Mesendoderm (in vitro differentiated cells): ENCODE results near the gene ZNF622.
A peak's percentile ranks its signal among the peaks of the same experiment; 100 is the strongest.
"Not testable (repeated sequence)": the region's sequence is repeated elsewhere in the genome, so short reads cannot be mapped to it uniquely, and the experiment has no call there.

Experiments
- DNase-seq: peaks from one replicate; pipeline ENCODE4 v3.0.0; 2013
- H2AK5ac ChIP-seq: 2 replicates; pipeline ENCODE4 v1.6.1; 2013; ENCODE audit warnings: low read length, inconsistent platforms
- H2BK120ac ChIP-seq: 2 replicates; pipeline ENCODE4 v1.6.1; 2013; ENCODE audit warnings: low read depth, mild to moderate bottlenecking, low read length, moderate library complexity, mixed read lengths
- H2BK15ac ChIP-seq: replicated peaks from 2 replicates; pipeline ENCODE4 v1.6.1; 2013; ENCODE audit warnings: low read depth, mild to moderate bottlenecking, moderate library complexity
- H2BK5ac ChIP-seq: 2 replicates; pipeline ENCODE4 v1.6.1; 2013; ENCODE audit warnings: low read length, inconsistent platforms
- H3K18ac ChIP-seq: 2 replicates; pipeline ENCODE4 v1.6.1; 2013; ENCODE audit warnings: mild to moderate bottlenecking, low read length, mixed read lengths
- H3K23ac ChIP-seq: one replicate; pipeline ENCODE4 v1.6.1; 2013; ENCODE audit warnings: low read length
- H3K27ac ChIP-seq: 2 replicates; pipeline ENCODE4 v1.5.1; 2013; ENCODE audit warnings: low read depth, mild to moderate bottlenecking, inconsistent platforms, low read length, moderate library complexity
- H3K27me3 ChIP-seq: 2 replicates; pipeline ENCODE4 v1.6.1; 2013; ENCODE audit warnings: low read length, control low read depth, mild to moderate bottlenecking, inconsistent platforms; ENCODE audit not compliant: insufficient read depth, poor library complexity
- H3K36me3 ChIP-seq: 2 replicates; pipeline ENCODE4 v1.6.1; 2013; ENCODE audit warnings: low read length, inconsistent platforms; ENCODE audit not compliant: control insufficient read depth, insufficient read depth
- H3K4ac ChIP-seq: one replicate; pipeline ENCODE4 v1.6.1; 2013; ENCODE audit warnings: low read depth, mild to moderate bottlenecking, low read length, moderate library complexity
- H3K4me1 ChIP-seq: 2 replicates; pipeline ENCODE4 v1.6.1; 2013; ENCODE audit warnings: low read depth, low read length, inconsistent platforms; ENCODE audit not compliant: control insufficient read depth
- H3K4me2 ChIP-seq: 2 replicates; pipeline ENCODE4 v1.6.1; 2013; ENCODE audit warnings: low read length
- H3K4me3 ChIP-seq: 2 replicates; pipeline ENCODE4 v1.5.1; 2013; ENCODE audit warnings: mild to moderate bottlenecking, low read length
- H3K56ac ChIP-seq: one replicate; pipeline ENCODE4 v1.6.1; 2013; ENCODE audit warnings: low read length
- H3K79me1 ChIP-seq: 2 replicates; pipeline ENCODE4 v1.6.1; 2013; ENCODE audit warnings: low read length, inconsistent platforms
- H3K79me2 ChIP-seq: 2 replicates; pipeline ENCODE4 v1.6.1; 2013; ENCODE audit warnings: mild to moderate bottlenecking, low read length; ENCODE audit not compliant: control insufficient read depth, insufficient read depth
- H3K9ac ChIP-seq: 2 replicates; pipeline ENCODE4 v1.6.1; 2013; ENCODE audit warnings: low read length, inconsistent platforms
- H4K5ac ChIP-seq: one replicate; pipeline ENCODE4 v1.6.1; 2013; ENCODE audit warnings: low read length
- H4K8ac ChIP-seq: one replicate; pipeline ENCODE4 v1.6.1; 2013; ENCODE audit warnings: low read depth, mild to moderate bottlenecking, control low read depth, low read length, moderate library complexity
- WGBS: extraction: QIAGEN DNeasy Blood & Tissue Kit; methylation state at CpG from one replicate; pipeline ENCODE4 v1.1.7; 2013; ENCODE audit warnings: low lambda C conversion rate, missing lambda C conversion rate; ENCODE audit not compliant: insufficient coverage; ENCODE audit errors: extremely low coverage; 5-methylcytosine and 5-hydroxymethylcytosine counted together

Gene ZNF622

DNA sequence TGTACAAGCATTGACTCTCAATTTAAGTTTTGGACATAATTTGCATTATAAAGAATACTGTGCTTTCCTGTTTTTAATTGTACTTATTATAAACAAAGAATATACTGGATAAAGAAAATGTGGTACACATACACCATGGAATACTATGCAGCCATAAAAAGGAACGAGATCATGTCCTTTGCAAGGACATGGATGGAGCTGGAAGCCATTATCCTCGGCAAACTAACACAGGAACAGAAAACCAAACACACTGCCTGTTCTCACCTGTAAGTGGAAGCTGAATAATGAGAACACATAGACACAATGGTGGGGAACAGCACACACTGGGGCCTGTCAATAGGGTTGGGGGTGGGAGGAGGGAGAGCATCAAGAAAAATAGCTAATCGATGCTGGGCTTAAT is 10.8 kb upstream of the ZNF622 start:
- DNase-seq, H3K27me3 ChIP-seq, H3K79me2 ChIP-seq, H2BK120ac ChIP-seq, H3K4me1 ChIP-seq, H4K5ac ChIP-seq, H3K27ac ChIP-seq, H3K18ac ChIP-seq, H4K8ac ChIP-seq, H3K23ac ChIP-seq, H2AK5ac ChIP-seq, H3K9ac ChIP-seq, H3K4me3 ChIP-seq, H3K79me1 ChIP-seq, H2BK15ac ChIP-seq, H2BK5ac ChIP-seq, H3K36me3 ChIP-seq, H3K4ac ChIP-seq, H3K56ac ChIP-seq, H3K4me2 ChIP-seq: not testable (repeated sequence)
- WGBS, result no CpG with 5 or more reads among the region's 3 CpGs

DNA sequence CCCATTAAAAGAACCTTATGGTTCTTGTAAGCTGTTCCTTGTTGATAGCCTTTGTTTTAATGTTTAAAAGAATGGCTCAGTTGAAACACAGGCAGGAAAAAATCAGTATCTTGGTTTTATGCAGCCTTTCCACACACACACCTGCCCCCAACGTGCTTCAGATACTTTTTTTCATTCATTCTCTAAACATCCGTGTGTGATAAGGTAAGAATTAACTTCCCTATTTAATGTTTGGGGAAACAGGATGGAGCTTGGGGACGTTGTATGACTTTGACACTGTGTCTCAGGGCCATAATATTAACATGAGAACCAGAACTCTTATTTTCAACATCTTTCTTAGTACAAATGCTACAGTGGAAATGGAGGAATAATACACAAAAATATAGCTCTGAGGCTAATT is 5.8 kb upstream of the ZNF622 start:
- Histone ChIP-seq H3K9ac (no peak overlapping the region), H3K56ac (no peak overlapping the region), H3K27me3 (no peaks in the 10 kb centered on the region), H4K5ac (no peak overlapping the region), H3K4me2 (no peak overlapping the region), H2BK15ac (no peak overlapping the region), H3K36me3 (no peaks in the 10 kb centered on the region), H3K4ac (no peak overlapping the region), H3K23ac (no peak overlapping the region), H2BK120ac (no peak overlapping the region), H3K79me1 (peaks cover 5% of the 10 kb centered on the region), H4K8ac (no peak overlapping the region), H3K18ac (no peak overlapping the region), H3K4me3 (no peak overlapping the region), H3K4me1 (no peaks in the 10 kb centered on the region), H3K79me2 (peaks cover 3% of the 10 kb centered on the region), H3K27ac (no peak overlapping the region), H2AK5ac (no peak overlapping the region), H2BK5ac (no peak overlapping the region)
- WGBS, result no CpG with 5 or more reads among the region's 3 CpGs
- no peak for DNase-seq

DNA sequence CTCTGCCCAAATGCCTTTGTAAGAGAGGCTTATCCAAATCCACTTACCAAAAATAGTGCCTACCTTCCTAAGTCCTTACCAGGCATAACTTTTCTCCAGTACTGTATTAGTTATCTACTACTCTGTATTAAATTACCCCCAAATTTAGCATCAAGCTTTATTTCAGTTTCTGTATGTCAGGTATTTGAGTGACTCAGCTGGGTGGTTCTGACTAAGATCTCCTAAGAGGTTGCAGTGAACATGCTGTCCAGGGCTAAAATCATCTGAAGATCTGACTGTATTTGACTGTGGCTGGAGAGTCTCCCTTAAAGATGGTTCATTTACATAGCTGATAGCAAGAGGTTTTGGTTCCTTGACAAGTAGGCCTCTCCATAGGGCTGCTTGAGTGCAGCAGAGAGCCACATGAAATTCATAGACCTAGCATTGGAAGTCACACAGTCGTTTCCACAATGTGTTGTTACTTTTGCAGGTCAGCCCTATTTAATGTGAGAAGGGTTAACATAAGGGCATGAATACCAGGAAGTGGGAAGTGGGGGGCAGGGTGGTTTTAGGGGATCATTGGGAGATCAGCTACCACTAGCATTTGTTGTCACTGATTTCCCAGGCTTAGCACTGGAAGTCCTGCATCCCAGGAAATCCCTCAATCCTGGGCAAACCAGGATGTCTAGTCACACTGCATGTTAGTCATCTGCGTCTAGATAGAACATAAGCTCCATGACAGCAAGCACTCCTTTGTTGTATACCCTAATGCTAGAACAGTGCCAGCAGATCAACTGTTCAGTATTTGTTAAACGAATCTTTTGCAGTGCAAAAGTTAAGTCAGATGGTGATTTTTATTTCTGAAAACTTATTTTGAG is 2.0 kb upstream of the ZNF622 start:
- no peak overlapping the region for H2BK5ac ChIP-seq
- H3K4me2 ChIP-seq, result no peak overlapping the region
- no peak overlapping the region for H2BK120ac ChIP-seq
- no peaks in the 10 kb centered on the region for H3K4me1 ChIP-seq
- no peak for DNase-seq
- H3K27me3 ChIP-seq, result no peaks in the 10 kb centered on the region
- H3K4me3 ChIP-seq, result no peak overlapping the region
- peaks cover 17% of the 10 kb centered on the region for H3K79me1 ChIP-seq
- peaks cover 22% of the 10 kb centered on the region for H3K79me2 ChIP-seq
- peak overlapping the region; percentile 9 for H3K9ac ChIP-seq
- H3K18ac ChIP-seq, result no peak overlapping the region
- no CpG with 5 or more reads among the region's 3 CpGs for WGBS
- no peak overlapping the region for H4K8ac ChIP-seq
- H3K4ac ChIP-seq, result no peak overlapping the region
- no peak overlapping the region for H4K5ac ChIP-seq
- no peak overlapping the region for H3K23ac ChIP-seq
- H3K36me3 ChIP-seq, result no peaks in the 10 kb centered on the region
- no peak overlapping the region for H3K27ac ChIP-seq
- no peak overlapping the region for H3K56ac ChIP-seq
- no peak overlapping the region for H2BK15ac ChIP-seq
- no peak overlapping the region for H2AK5ac ChIP-seq

DNA sequence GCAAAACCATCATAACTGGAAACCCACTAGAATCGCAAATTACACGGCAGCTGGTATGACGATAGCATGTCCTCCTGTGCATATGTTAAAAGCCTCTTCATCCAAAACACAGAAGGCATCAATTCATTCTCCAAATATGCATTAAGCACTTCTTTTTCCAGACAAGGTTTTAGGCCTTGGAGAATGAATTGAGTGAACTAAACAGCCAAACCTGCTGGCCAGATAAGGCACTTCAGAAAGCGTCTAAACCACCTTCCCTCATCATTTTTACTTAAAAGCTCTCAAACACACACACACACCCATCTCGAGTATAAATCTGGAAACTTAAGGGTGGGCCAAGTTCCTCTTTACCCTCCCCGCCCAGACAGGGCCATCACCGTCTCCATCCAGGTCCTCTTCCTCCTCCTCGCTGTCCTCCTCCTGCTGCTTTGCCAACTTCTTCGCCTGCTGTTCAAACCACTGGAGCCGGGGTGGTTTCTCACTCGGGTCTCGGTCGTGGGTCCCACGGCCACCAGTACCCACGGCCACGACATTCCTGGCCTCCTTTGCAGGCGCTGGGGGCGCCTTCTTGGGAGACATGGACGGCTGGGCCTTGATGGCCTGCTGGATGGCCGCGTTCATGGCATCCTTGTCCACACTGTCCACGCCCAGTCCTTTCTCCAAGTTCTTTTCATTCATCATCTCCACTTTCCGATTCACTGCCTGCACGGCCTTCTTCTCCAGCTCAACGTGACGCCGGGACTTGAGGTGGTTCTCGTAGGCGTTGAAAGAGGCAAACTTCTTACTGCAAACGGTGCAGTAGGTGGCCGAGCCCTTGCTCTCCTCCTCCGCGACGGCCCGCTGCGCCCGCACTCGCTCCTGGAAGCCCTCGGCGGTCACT is 696 bp downstream of the ZNF622 start:
- WGBS, result no CpG with 5 or more reads among the region's 40 CpGs
- DNase-seq, result no peak

DNA sequence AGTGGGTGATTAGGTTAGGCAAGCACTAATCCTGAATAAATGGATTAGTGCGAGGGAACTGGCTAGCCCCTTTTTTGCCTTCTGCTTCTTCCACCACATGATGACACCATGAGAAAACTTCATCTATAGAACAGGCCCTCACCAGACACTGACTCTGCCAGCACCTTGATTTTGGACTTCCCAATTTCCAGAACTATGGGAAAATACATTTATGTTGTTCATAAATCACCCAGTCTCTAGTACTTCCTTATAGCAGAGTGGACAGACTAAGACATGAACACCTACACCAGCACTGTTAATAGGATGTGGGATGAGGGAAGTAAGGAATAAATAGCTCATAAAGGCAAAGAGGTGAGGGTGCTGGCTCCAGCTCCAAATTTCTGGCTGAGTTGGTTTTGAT is 1.4 kb downstream of the ZNF622 start:
- Histone ChIP-seq H2BK15ac (no peak overlapping the region), H3K9ac (peak overlapping the region; percentile 86), H3K36me3 (peaks cover 2% of the 10 kb centered on the region), H2BK5ac (no peak overlapping the region), H4K5ac (no peak overlapping the region), H3K27ac (no peak overlapping the region), H3K4me3 (peak overlapping the region; percentile 73), H3K56ac (peak overlapping the region; percentile 94), H2BK120ac (no peak overlapping the region), H4K8ac (no peak overlapping the region), H3K4me1 (no peaks in the 10 kb centered on the region), H3K79me1 (peaks cover 19% of the 10 kb centered on the region), H3K27me3 (no peaks in the 10 kb centered on the region), H2AK5ac (no peak overlapping the region), H3K4me2 (peak overlapping the region; percentile 74), H3K79me2 (peaks cover 22% of the 10 kb centered on the region), H3K23ac (no peak overlapping the region), H3K18ac (no peak overlapping the region), H3K4ac (no peak overlapping the region)
- no CpG with 5 or more reads among the region's 1 CpG for WGBS
- no peak for DNase-seq

More for the DNA sequence above, 696 bp downstream of the ZNF622 start:
- no peak overlapping the region for H2BK5ac ChIP-seq
- peaks cover 19% of the 10 kb centered on the region for H3K79me1 ChIP-seq
- H3K56ac ChIP-seq, result peak overlapping the region; percentile 94
- H3K4me1 ChIP-seq, result no peaks in the 10 kb centered on the region
- H3K4me2 ChIP-seq, result peak overlapping the region; percentile 74
- H4K8ac ChIP-seq, result no peak overlapping the region
- H3K79me2 ChIP-seq, result peaks cover 22% of the 10 kb centered on the region
- peaks cover 2% of the 10 kb centered on the region for H3K36me3 ChIP-seq
- H3K27me3 ChIP-seq, result no peaks in the 10 kb centered on the region
- H2BK120ac ChIP-seq, result no peak overlapping the region
- no peak overlapping the region for H2BK15ac ChIP-seq
- peak overlapping the region; percentile 86 for H3K9ac ChIP-seq
- H3K18ac ChIP-seq, result no peak overlapping the region
- H3K27ac ChIP-seq, result no peak overlapping the region
- H2AK5ac ChIP-seq, result no peak overlapping the region
- peak overlapping the region; percentile 73 for H3K4me3 ChIP-seq
- H4K5ac ChIP-seq, result no peak overlapping the region
- no peak overlapping the region for H3K4ac ChIP-seq
- H3K23ac ChIP-seq, result peak overlapping the region; percentile 74
